CD4-positive, alpha-beta T cell treated with Interleukin-12 subunit alpha and Interleukin-12 subunit beta, for 1 hour (primary cell): ENCODE measurements around the gene CRB2.

Experiments
- DNase-seq: peaks from one replicate; pipeline ENCODE4 v3.0.0-alpha.2; 2020

CRB2 gene

DNA sequence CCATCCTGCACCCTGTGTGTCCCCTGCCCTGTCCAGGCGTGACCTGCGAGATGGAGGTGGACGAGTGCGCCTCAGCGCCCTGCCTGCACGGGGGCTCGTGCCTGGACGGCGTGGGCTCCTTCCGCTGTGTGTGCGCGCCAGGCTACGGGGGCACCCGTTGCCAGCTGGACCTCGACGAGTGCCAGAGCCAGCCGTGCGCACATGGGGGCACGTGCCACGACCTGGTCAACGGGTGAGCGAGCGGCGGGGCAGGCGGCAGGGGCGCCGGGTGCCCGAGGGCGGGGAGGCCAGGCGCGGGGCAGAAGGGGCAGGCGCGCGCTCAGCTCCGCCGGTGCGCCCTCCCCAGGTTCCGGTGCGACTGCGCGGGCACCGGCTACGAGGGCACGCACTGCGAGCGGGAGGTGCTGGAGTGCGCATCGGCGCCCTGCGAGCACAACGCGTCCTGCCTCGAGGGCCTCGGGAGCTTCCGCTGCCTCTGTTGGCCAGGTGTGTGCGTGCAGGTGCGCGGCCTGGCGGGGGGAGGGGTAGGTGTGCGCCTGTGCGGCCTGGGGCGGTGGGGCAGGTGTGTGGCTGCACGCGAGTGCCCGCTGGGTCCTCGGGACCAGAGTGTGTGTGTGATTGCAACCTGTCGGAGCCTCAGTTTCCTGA lies 10.0 kb downstream of the CRB2 start:
- DNase-seq, result no peak

DNA sequence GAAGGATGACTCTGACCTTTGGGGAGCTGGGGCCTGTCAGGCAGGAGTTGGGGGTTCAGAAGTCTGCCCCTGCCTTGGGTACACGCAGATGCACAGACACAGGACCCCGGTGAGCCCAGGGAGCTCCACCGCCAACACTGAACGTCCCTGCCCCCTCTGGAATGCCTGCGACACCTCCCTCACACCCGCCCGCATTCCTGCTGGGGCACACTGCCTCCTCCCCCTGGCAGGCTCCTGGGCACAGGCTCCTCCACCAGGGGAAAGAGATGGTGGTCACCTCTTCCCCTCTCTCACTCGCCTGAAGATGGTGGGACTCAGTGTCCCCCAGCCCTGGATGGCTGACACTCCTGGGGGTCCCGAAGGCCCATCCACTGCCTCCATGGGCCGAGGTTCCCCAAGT lies 12.0 kb downstream of the CRB2 start:
- no peak for DNase-seq

DNA sequence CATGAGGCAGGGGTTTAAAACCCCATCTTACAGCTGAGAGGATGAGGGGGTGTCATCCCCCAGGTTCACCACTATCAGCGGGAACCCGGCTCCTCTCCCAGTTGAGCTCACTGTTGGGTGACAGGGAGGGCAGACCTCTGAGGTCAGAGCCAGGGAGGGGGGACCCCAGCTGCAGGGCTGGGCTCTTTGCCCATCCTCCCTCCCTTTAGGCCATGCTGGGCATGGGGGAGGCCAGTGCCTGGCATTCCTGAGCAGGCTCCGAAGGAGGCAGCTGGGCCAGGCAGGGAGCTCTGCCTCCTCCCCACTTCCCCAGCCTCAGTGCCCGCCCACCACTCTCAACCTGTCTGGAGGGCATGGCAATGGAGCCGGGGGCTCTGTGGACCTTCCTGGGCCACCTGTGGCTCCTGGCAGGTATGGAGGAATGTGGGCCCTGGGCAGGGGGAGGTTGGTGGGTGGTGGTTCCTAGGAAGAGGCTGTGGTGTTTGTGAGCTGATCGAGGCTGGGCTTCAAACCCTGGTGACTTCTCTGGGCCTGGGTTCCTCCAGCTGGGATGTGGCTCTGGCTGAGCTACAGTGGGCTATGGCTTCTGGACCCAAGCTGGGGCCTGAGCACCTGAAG lies 12.6 kb downstream of the CRB2 start:
- DNase-seq, result no peak

DNA sequence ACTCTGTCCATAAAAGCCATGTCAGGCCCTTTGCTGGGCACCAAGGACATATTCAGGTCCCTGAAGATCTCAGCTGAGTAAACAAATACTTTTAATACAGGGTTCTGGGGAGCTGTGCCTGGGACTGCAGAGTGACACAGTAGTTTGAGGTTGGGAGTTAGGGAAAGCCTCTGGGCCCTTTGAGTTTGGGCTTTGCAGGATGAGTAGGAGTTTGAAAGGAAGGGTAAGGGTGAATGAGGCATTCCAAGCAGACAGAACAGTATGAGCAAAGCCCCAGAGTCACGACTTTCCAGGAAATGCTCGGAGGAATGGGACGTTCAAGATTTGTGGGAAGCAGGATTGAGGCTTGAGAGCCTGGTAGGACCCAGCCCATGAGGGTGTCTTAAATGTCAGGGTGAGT lies 13.3 kb downstream of the CRB2 start:
- no peak for DNase-seq

GRCh38 chr9:123370108-123370507 lies 14.1 kb downstream of the CRB2 start:
- DNase-seq, result no peak

- no peak for DNase-seq
These were observed 14.7 kb downstream of the CRB2 start for GRCh38 chr9:123370526-123371227.

GRCh38 chr9:123371228-123371584 lies 15.2 kb downstream of the CRB2 start:
- no peak for DNase-seq

DNA sequence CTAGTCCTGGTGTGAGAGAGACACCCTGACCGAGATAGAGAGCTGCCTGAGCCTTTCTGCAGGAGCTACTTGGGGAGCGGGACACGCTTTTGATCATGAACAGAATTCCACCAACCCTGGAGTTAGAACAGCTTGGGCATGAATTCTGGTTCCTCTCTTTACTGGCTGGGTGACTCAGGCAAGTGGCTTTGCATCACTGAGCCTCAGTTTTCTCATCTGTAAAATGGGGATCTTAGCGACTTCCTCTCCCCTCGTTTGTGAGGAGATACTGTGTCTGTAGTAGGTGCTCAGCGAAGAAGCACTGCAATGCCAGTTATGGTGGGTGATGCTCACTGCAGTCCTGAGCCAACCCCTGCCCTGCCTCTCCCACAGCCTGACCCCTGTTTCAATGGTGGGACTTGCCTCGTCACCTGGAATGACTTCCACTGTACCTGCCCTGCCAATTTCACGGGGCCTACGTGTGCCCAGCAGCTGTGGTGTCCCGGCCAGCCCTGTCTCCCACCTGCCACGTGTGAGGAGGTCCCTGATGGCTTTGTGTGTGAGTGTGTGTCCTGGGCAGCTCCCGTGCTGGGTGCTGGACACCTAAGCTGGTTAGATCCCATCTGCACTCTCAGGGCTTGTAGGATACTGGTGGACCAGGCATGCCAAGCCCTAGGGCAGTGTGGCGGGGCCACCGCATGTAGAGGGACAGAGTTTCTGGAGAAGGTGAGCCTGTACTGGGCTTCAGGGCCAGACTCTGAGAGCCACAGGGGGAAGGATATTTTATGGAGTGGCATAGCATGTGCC lies 16.0 kb downstream of the CRB2 start:
- no peak for DNase-seq

- DNase-seq, result no peak
These were observed 16.9 kb downstream of the CRB2 start for GRCh38 chr9:123372766-123373446.

- no peak for DNase-seq
These were observed 17.5 kb downstream of the CRB2 start for GRCh38 chr9:123373447-123373923.

DNA sequence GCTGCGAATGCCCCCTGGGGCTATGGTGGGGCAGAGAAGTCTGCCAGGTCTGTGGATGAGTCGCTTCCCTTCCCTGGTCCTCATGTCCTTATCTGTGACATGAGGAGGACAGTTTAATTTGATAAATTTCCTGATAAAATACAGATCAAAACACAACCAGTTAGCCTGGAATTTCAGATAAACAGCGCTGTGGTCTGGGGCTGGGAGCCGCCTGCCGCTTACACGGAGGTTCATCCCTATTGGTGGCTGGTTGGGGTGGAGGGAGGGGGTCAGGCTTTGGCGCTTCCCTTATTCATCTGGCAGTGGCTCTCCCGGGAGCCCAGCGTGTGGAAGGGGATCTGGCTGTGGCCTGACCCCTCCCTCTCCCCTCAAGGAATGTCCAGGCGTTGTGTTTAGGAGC lies 17.9 kb downstream of the CRB2 start:
- no peak for DNase-seq

GRCh38 chr9:123375469-123376132 lies 19.6 kb downstream of the CRB2 start:
- no peak for DNase-seq

GRCh38 chr9:123376218-123377071 lies 20.4 kb downstream of the CRB2 start:
- no peak for DNase-seq

- no peak for DNase-seq
These were observed 21.4 kb downstream of the CRB2 start for GRCh38 chr9:123377211-123377971.

- DNase-seq, result no peak
These were observed 22.0 kb downstream of the CRB2 start for GRCh38 chr9:123378025-123378424.

DNA sequence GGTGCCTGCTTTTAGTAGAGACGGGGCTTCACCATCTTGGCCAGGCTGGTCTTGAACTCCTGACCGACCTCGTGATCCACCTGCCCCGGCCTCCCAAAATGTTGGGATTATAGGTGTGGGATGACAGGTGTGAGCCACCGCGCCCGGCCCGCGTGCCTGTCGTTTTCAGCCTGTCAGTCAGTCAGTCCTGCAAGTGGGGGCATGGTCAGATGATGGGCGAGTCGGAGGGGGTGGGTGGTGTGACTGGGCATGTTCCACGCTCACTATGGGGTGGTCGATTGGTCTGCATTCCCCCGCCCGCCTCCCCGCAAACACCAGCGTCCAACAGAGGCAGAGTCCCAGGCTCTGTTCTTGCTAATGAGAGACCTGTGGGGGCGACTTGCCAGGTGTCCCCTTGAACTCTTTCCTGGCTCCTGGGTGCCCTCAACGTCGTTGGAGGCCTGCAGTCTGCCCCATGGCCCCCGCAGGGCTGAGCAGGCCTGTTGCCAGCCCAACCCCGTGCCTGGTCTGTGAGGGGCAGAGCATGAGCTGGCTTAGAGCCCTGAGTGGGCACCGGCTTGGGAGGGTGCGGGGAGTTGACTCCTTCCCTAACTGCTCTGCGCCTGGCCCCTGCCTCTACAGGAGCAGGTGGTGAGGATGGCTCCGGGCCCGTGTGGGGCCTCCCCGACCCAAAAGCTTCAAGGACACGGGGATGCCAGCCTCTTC lies 23.1 kb downstream of the CRB2 start:
- DNase-seq, result no peak

GRCh38 chr9:123380852-123381705 lies 25.1 kb downstream of the CRB2 start:
- no peak for DNase-seq

GRCh38 chr9:123382653-123383511 lies 26.9 kb downstream of the CRB2 start:
- DNase-seq, result no peak
